ENCODE data around the gene RIN1. TPM values are rescaled to one million over a fixed set of nuclear protein-coding genes. Genes with fewer than 3 reads are reported as not detected.
"Not testable (repeated sequence)": the region's sequence is repeated elsewhere in the genome, so short reads cannot be mapped to it uniquely, and the experiment has no call there.

RIN1 gene
- total RNA-seq, 1 donor from 2014 or later, result 8.2 TPM

- peaks cover 26% of the 10 kb centered on the region for H3K4me1 ChIP-seq
- TF ChIP-seq CTCF (IDR thresholded peaks at IDR 0.05), result no peak
- H3K27ac ChIP-seq, result no peak overlapping the region
- intact Hi-C loops (cut with DNase I), result no loop called here
- no peak overlapping the region for H3K4me3 ChIP-seq
- DNase-seq, result no peak
- no peaks in the 10 kb centered on the region for H3K9me3 ChIP-seq
- H3K27me3 ChIP-seq (ENCODE audit: low read depth), result no peaks in the 10 kb centered on the region
- no peaks in the 10 kb centered on the region for H3K36me3 ChIP-seq
- ATAC-seq, result no peak
Observed at GRCh38 chr11:66324664-66325063, 11.6 kb downstream of the RIN1 start.

GRCh38 chr11:66323684-66324083, 12.6 kb downstream of the RIN1 start:
- Histone ChIP-seq H3K27ac (no peak overlapping the region), H3K4me1 (peaks cover 28% of the 10 kb centered on the region), H3K27me3 (ENCODE audit: low read depth) (no peaks in the 10 kb centered on the region), H3K9me3 (no peaks in the 10 kb centered on the region), H3K4me3 (no peak overlapping the region), H3K36me3 (no peaks in the 10 kb centered on the region)
- intact Hi-C loops (cut with DNase I), result no loop called here
- DNase-seq (no peak), ATAC-seq (no peak)
- TF ChIP-seq CTCF (IDR thresholded peaks at IDR 0.05), result no peak

- ATAC-seq, result no peak
- no peak for DNase-seq
- H3K36me3 ChIP-seq, result no peaks in the 10 kb centered on the region
- no peak overlapping the region for H3K4me3 ChIP-seq
- no peaks in the 10 kb centered on the region for H3K9me3 ChIP-seq
- H3K27ac ChIP-seq, result no peak overlapping the region
- H3K27me3 ChIP-seq (ENCODE audit: low read depth), result no peaks in the 10 kb centered on the region
- intact Hi-C loops (cut with DNase I), result no loop called here
- H3K4me1 ChIP-seq, result peaks cover 28% of the 10 kb centered on the region
- TF ChIP-seq CTCF (IDR thresholded peaks at IDR 0.05), result no peak
Observed at GRCh38 chr11:66322732-66323427, 13.4 kb downstream of the RIN1 start.

GRCh38 chr11:66321606-66322005, 14.6 kb downstream of the RIN1 start:
- H3K9me3 ChIP-seq, result no peaks in the 10 kb centered on the region
- no peak for ATAC-seq

GRCh38 chr11:66320748-66321147, 15.5 kb downstream of the RIN1 start:
- H3K36me3 ChIP-seq; ATAC-seq; intact Hi-C loops (cut with DNase I): not testable (repeated sequence)

More at GRCh38 chr11:66321606-66322005, 14.6 kb downstream of the RIN1 start:
- intact Hi-C loops (cut with DNase I), result no loop called here
- TF ChIP-seq CTCF (IDR thresholded peaks at IDR 0.05), result no peak
- Histone ChIP-seq H3K36me3 (no peaks in the 10 kb centered on the region), H3K4me3 (no peak overlapping the region), H3K4me1 (peaks cover 31% of the 10 kb centered on the region), H3K27ac (no peak overlapping the region), H3K27me3 (ENCODE audit: low read depth) (no peaks in the 10 kb centered on the region)
- DNase-seq, result no peak

GRCh38 chr11:66320289-66320688, 15.9 kb downstream of the RIN1 start:
- H3K27me3 ChIP-seq (ENCODE audit: low read depth); DNase-seq; intact Hi-C loops (cut with DNase I); H3K36me3 ChIP-seq; H3K27ac ChIP-seq; ATAC-seq; H3K9me3 ChIP-seq; H3K4me3 ChIP-seq: not testable (repeated sequence)
- peaks cover 34% of the 10 kb centered on the region for H3K4me1 ChIP-seq

More at GRCh38 chr11:66320748-66321147, 15.5 kb downstream of the RIN1 start:
- not testable (repeated sequence) for H3K9me3 ChIP-seq; H3K27ac ChIP-seq; DNase-seq; H3K4me3 ChIP-seq; H3K27me3 ChIP-seq (ENCODE audit: low read depth)
- peaks cover 34% of the 10 kb centered on the region for H3K4me1 ChIP-seq

Data from lower lobe of right lung (tissue), 2 donors.